ENCODE results near the gene MAPK8IP1.

DNA sequence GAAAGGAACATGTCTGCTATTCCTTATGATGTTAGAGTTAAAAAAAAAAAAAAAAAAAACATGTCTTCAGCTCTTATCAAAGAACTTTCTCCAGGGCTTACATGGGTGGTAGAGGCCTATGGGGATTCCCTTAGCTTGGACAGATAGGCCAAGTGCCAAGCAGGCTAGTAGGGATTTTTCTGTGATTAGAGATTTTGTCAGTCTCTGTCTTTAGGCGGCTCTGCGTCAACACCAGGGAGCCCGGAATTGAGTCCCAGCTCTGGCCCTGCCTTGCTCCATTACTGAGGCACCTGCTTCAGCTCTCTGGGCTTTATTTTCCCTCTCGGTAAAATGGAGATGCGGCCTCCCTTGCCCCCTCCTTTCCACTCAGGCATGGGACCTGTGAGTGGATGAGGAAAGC is 25.1 kb upstream of the MAPK8IP1 start:
- TF ChIP-seq POLR2A (IDR thresholded peaks at IDR 0.05) (no peak), POLR2AphosphoS5 (IDR thresholded peaks at IDR 0.05) (no peak), EP300 (IDR thresholded peaks at IDR 0.05; ENCODE audit: low read depth) (no peak)
- TF ChIP-seq, protein P1, sequence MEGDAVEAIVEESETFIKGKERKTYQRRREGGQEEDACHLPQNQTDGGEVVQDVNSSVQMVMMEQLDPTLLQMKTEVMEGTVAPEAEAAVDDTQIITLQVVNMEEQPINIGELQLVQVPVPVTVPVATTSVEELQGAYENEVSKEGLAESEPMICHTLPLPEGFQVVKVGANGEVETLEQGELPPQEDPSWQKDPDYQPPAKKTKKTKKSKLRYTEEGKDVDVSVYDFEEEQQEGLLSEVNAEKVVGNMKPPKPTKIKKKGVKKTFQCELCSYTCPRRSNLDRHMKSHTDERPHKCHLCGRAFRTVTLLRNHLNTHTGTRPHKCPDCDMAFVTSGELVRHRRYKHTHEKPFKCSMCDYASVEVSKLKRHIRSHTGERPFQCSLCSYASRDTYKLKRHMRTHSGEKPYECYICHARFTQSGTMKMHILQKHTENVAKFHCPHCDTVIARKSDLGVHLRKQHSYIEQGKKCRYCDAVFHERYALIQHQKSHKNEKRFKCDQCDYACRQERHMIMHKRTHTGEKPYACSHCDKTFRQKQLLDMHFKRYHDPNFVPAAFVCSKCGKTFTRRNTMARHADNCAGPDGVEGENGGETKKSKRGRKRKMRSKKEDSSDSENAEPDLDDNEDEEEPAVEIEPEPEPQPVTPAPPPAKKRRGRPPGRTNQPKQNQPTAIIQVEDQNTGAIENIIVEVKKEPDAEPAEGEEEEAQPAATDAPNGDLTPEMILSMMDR (IDR thresholded peaks at IDR 0.05), result no peak

All from transverse colon (tissue), 4 donors.